Endothelial cell of umbilical vein (primary cell): ENCODE results near the gene CHMP1A. TPM values are rescaled to one million over a fixed set of nuclear protein-coding genes. Genes with fewer than 3 reads are reported as not detected.
"Not testable (repeated sequence)": the region's sequence is repeated elsewhere in the genome, so short reads cannot be mapped to it uniquely, and the experiment has no call there.

Experiments used
- BruUV-seq: library from RNA; stranded (reverse); fragments of 400-500 nt; replicated peaks from 2 replicates; lab custom pipeline; 2021; lab: Mats Ljungman, UMichigan
- CTCF ChIA-PET: fragments of 300-600, 350-600 bp; sonication (Branson Sonifier 250); formaldehyde crosslinking; loops from one replicate; lab custom pipeline; 2021; ENCODE audit warnings: antibody characterized with exemption, inconsistent platforms; lab: Charles Lee
- POLR2A ChIA-PET: fragments of 300-600, 350-600 bp; sonication (Branson Sonifier 250); formaldehyde crosslinking; loops from one replicate; lab custom pipeline; 2021; ENCODE audit warnings: antibody characterized with exemption, inconsistent platforms; lab: Charles Lee
- DNase-seq: peaks from one replicate; pipeline ENCODE4 v3.0.0-alpha.2; 2011; ENCODE audit warnings: low read depth, low spot score
- FAIRE-seq: peaks from 2 replicates; lab custom pipeline; 2011; peaks lifted over from hg19 to GRCh38; lab: Jason Lieb, UNC
- H2AFZ ChIP-seq: 2 replicates; pipeline ENCODE4 v1.6.0; 2012; ENCODE audit warnings: low read depth, low read length, control low read depth, inconsistent platforms
- H3K27ac ChIP-seq: 2 replicates; pipeline ENCODE4 v1.5.1; 2011; ENCODE audit warnings: low read depth, mild to moderate bottlenecking, control low read depth, low read length, moderate library complexity; ENCODE audit not compliant: insufficient read depth
- H3K27me3 ChIP-seq, 2 experiments: 2 replicates each; pipeline versions ENCODE4 v1.6.0 to v1.6.1; 2011; ENCODE audit warnings: low read length in 2 of 2, mixed read lengths in 1 of 2; ENCODE audit not compliant: control insufficient read depth in 2 of 2, insufficient read depth in 2 of 2
- H3K36me3 ChIP-seq, 2 experiments: 2 replicates in 1 of 2; 3 replicates in 1 of 2; pipeline ENCODE4 v1.5.1; 2011; ENCODE audit warnings: low read length in 2 of 2, mild to moderate bottlenecking in 1 of 2, moderate library complexity in 1 of 2; ENCODE audit not compliant: control insufficient read depth in 2 of 2, insufficient read depth in 2 of 2; ENCODE audit errors: extremely low read depth in 1 of 2
- H3K4me1 ChIP-seq: 3 replicates; pipeline ENCODE4 v1.5.1; 2011; ENCODE audit warnings: mild to moderate bottlenecking, low read length; ENCODE audit not compliant: control insufficient read depth, insufficient read depth; ENCODE audit errors: extremely low read depth
- H3K4me2 ChIP-seq: 2 replicates; pipeline ENCODE4 v1.6.1; 2011; ENCODE audit warnings: low read length, control low read depth, mixed read lengths; ENCODE audit not compliant: insufficient read depth
- H3K4me3 ChIP-seq, 3 experiments: fragments of 200-600 bp in 1 of 3; sonication (generic), shearing (Covaris generic) in 1 of 3; replicated peaks in 1 of 3; 2 replicates each; pipeline ENCODE4 v1.5.1; 2011 to 2016; ENCODE audit warnings: control low read depth in 3 of 3, low read length in 3 of 3, mild to moderate bottlenecking in 2 of 3, inconsistent platforms in 1 of 3, low read depth in 1 of 3, moderate library complexity in 1 of 3; ENCODE audit not compliant: insufficient read depth in 1 of 3
- H3K79me2 ChIP-seq: 2 replicates; pipeline ENCODE4 v1.6.0; 2012; ENCODE audit warnings: low read length, inconsistent platforms; ENCODE audit not compliant: control insufficient read depth, insufficient read depth
- H3K9ac ChIP-seq: replicated peaks from 2 replicates; pipeline ENCODE3; 2011; ENCODE audit warnings: low read length, control low read depth; ENCODE audit not compliant: insufficient read depth; ENCODE audit errors: extremely low read depth
- H3K9me1 ChIP-seq: replicated peaks from 3 replicates; pipeline ENCODE4 v1.6.0; 2011; ENCODE audit warnings: mild to moderate bottlenecking, low read length; ENCODE audit not compliant: control insufficient read depth, insufficient read depth; ENCODE audit errors: extremely low read depth
- H3K9me3 ChIP-seq: replicated peaks from 2 replicates; pipeline ENCODE4 v1.5.1; 2012; ENCODE audit warnings: low read length, inconsistent platforms; ENCODE audit not compliant: control insufficient read depth, insufficient read depth
- H4K20me1 ChIP-seq: replicated peaks from 2 replicates; pipeline ENCODE3; 2011; ENCODE audit warnings: mild to moderate bottlenecking, low read length; ENCODE audit not compliant: control insufficient read depth, insufficient read depth; ENCODE audit errors: extremely low read depth
- CTCF ChIP-seq, 2 donors: IDR thresholded peaks; 1 replicate in 1 of 2; 2 replicates in 1 of 2; pipeline ENCODE4 v1.5.1; 2011; ENCODE audit warnings: low read length in 2 of 2, mild to moderate bottlenecking in 2 of 2, moderate library complexity in 2 of 2, control low read depth in 1 of 2, inconsistent platforms in 1 of 2, low read depth in 1 of 2; ENCODE audit not compliant: insufficient read depth in 1 of 2; ENCODE audit errors: extremely low read depth in 1 of 2
- EZH2 ChIP-seq: IDR thresholded peaks from 2 replicates; pipeline ENCODE4 v1.6.1; 2012; ENCODE audit warnings: borderline replicate concordance, low read depth, mild to moderate bottlenecking, moderate library complexity, low read length, inconsistent platforms; ENCODE audit not compliant: severe bottlenecking
- FOS ChIP-seq: IDR thresholded peaks from 2 replicates; pipeline ENCODE4 v1.6.1; 2011; ENCODE audit warnings: mild to moderate bottlenecking, low read length, moderate library complexity, borderline replicate concordance; ENCODE audit not compliant: insufficient read depth
- GATA2 ChIP-seq: IDR thresholded peaks from 2 replicates; pipeline ENCODE4 v1.7.0; 2011; ENCODE audit warnings: low read depth, mild to moderate bottlenecking, moderate library complexity, mixed read lengths, low read length; ENCODE audit not compliant: insufficient read length, insufficient read depth
- JUN ChIP-seq: IDR thresholded peaks from 2 replicates; pipeline ENCODE4 v1.6.1; 2011; ENCODE audit warnings: borderline replicate concordance, low read depth; ENCODE audit not compliant: insufficient read length, insufficient read depth
- MAX ChIP-seq: IDR thresholded peaks from 2 replicates; pipeline ENCODE4 v1.6.1; 2011; ENCODE audit not compliant: insufficient read depth, insufficient read length
- MYC ChIP-seq: IDR thresholded peaks from one replicate; pipeline ENCODE4 v1.6.1; 2011; ENCODE audit warnings: mild to moderate bottlenecking, low read depth, low read length
- POLR2A ChIP-seq: IDR thresholded peaks from 2 replicates; pipeline ENCODE4 v1.6.1; 2012; ENCODE audit warnings: low read depth, mild to moderate bottlenecking, control low read depth, low read length
- POLR2AphosphoS5 ChIP-seq: IDR thresholded peaks from 2 replicates; pipeline ENCODE4 v1.6.1; 2012; ENCODE audit warnings: low read depth, mild to moderate bottlenecking, control low read depth, low read length, moderate library complexity; ENCODE audit not compliant: insufficient read depth
- dilution Hi-C: fragments of 300-500 bp; cut with MboI; formaldehyde crosslinking; loops from one replicate; pipeline ENCODE4 v1.15.0; 2019; ENCODE audit warnings: low sequenced_read_pairs; ENCODE audit not compliant: extremely low pct_ligation_motif_present
- intact Hi-C: fragments of 100-400 bp; cut with micrococcal nuclease; formaldehyde crosslinking; loops from one replicate; pipeline ENCODE4 v1.10.0; 2022
- polyA plus RNA-seq, 4 experiments: library from polyadenylated mRNA; depleted of rRNA in 3 of 4; stranded (reverse) in 3 of 4; unstranded in 1 of 4; fragments of >200 nt; gene quantifications; 2 replicates each; pipeline versions ENCODE4 v1.2.1 to v1.2.3, GENCODE V29; 2011 to 2012; ENCODE audit warnings: missing spikeins in 1 of 4
- total RNA-seq: library from RNA; stranded (reverse); gene quantifications from 2 replicates; pipeline ENCODE4 v1.2.3, GENCODE V29; 2021

CHMP1A gene
- total and polyA plus RNA-seq, 2 donors (not counting 3 experiments of a cell fraction or from before 2014, with no cell fraction given), result 83.9 to 101 TPM

GRCh38 chr16:89672177-89672941 lies 14.9 kb upstream of the CHMP1A start:
- Histone ChIP-seq H3K36me3 (no peaks in the 10 kb centered on the region), H3K9me3 (no peaks in the 10 kb centered on the region), H3K4me1 (no peaks in the 10 kb centered on the region), H3K4me3 (no peak overlapping the region), H3K9ac (no peak overlapping the region), H4K20me1 (no peaks in the 10 kb centered on the region), H3K79me2 (no peaks in the 10 kb centered on the region), H3K27ac (no peak overlapping the region), H3K27me3 (no peaks in the 10 kb centered on the region), H2AFZ (no peak overlapping the region), H3K4me2 (no peak overlapping the region), H3K9me1 (no peaks in the 10 kb centered on the region)
- no peak for TF ChIP-seq MYC
- no peak for TF ChIP-seq POLR2A
- TF ChIP-seq POLR2AphosphoS5, result no peak
- no peak for TF ChIP-seq EZH2
- TF ChIP-seq GATA2, result no peak
- no peak for TF ChIP-seq CTCF (IDR thresholded peaks at IDR 0.05; ENCODE audit: extremely low read depth in 1 of 2, insufficient read depth in 1 of 2, low read depth in 1 of 2, low read length in 2 of 2)
- TF ChIP-seq JUN, result no peak
- TF ChIP-seq FOS, result no peak
- TF ChIP-seq MAX, result no peak
- ChIA-PET CTCF (no interaction called here), POLR2A (no interaction called here)
- no peak for DNase-seq
- FAIRE-seq, result no peak
- dilution Hi-C loops, result no loop called here
- intact Hi-C loops, result no loop called here
- BruUV-seq, result no TSS peak

- DNase-seq, H3K4me3 ChIP-seq, BruUV-seq, H3K27ac ChIP-seq, H3K4me1 ChIP-seq, H3K9me1 ChIP-seq, H3K27me3 ChIP-seq, H3K9ac ChIP-seq, H3K79me2 ChIP-seq, H3K36me3 ChIP-seq, FAIRE-seq, dilution Hi-C loops, H4K20me1 ChIP-seq, H2AFZ ChIP-seq, intact Hi-C loops, H3K4me2 ChIP-seq, H3K9me3 ChIP-seq: not testable (repeated sequence)
- ChIA-PET CTCF (interaction anchor here (0.5 to 1.3 kb wide), 5 partner anchors 15 to 193 kb away, joined by 3 to 8 read pairs (median 5); partner anchors contain the start of gene CDK10), POLR2A (interaction anchor here (0.6 kb wide), 1 partner anchor 550 kb away, joined by 4 read pairs; no protein-coding TSS in a partner anchor)
These were observed 14.1 kb upstream of the CHMP1A start for GRCh38 chr16:89671565-89671964.
